ENCODE measurements around the gene GSTT2. TPM values are rescaled to one million over a fixed set of nuclear protein-coding genes. Genes with fewer than 3 reads are reported as not detected.

Gene GSTT2
- total RNA-seq, 1 donor from 2014 or later = not detected

GRCh38 chr22:24006207-24006913, 26.4 kb downstream of the GSTT2 start:
- Mint-ChIP-seq H3K4me1 (ENCODE audit: low read depth) (peaks cover 4% of the 10 kb centered on the region), H3K9me3 (no peaks in the 10 kb centered on the region), H3K4me3 (ENCODE audit: low read depth) (no peak overlapping the region), H3K27ac (no peak overlapping the region), H3K36me3 (ENCODE audit: low read depth) (no peaks in the 10 kb centered on the region), H3K27me3 (ENCODE audit: low read depth) (peaks cover 2% of the 10 kb centered on the region)
- DNase-seq (ENCODE audit: low spot score) = no peak
- intact Hi-C loops (cut with micrococcal nuclease) = no loop called here

GRCh38 chr22:24006914-24007214, 26.9 kb downstream of the GSTT2 start:
- Mint-ChIP-seq H3K27me3 (ENCODE audit: low read depth) (peaks cover 2% of the 10 kb centered on the region), H3K27ac (no peak overlapping the region), H3K4me1 (ENCODE audit: low read depth) (peaks cover 4% of the 10 kb centered on the region), H3K9me3 (no peaks in the 10 kb centered on the region), H3K4me3 (ENCODE audit: low read depth) (no peak overlapping the region), H3K36me3 (ENCODE audit: low read depth) (no peaks in the 10 kb centered on the region)
- DNase-seq (ENCODE audit: low spot score) = no peak
- intact Hi-C loops (cut with micrococcal nuclease) = no loop called here

- intact Hi-C loops (cut with micrococcal nuclease) = no loop called here
- no peak for DNase-seq (ENCODE audit: low spot score)
- peaks cover 7% of the 10 kb centered on the region for H3K4me1 Mint-ChIP-seq (ENCODE audit: low read depth)
- no peaks in the 10 kb centered on the region for H3K36me3 Mint-ChIP-seq (ENCODE audit: low read depth)
- H3K9me3 Mint-ChIP-seq = no peaks in the 10 kb centered on the region
- H3K27me3 Mint-ChIP-seq (ENCODE audit: low read depth) = no peaks in the 10 kb centered on the region
- no peak overlapping the region for H3K4me3 Mint-ChIP-seq (ENCODE audit: low read depth)
- no peak overlapping the region for H3K27ac Mint-ChIP-seq
Measured at GRCh38 chr22:24007253-24008021, 27.5 kb downstream of the GSTT2 start.

- intact Hi-C loops (cut with micrococcal nuclease) = no loop called here
- H3K4me1 Mint-ChIP-seq (ENCODE audit: low read depth) = peaks cover 7% of the 10 kb centered on the region
- H3K27me3 Mint-ChIP-seq (ENCODE audit: low read depth) = no peaks in the 10 kb centered on the region
- no peak for DNase-seq (ENCODE audit: low spot score)
- no peak overlapping the region for H3K4me3 Mint-ChIP-seq (ENCODE audit: low read depth)
- H3K36me3 Mint-ChIP-seq (ENCODE audit: low read depth) = no peaks in the 10 kb centered on the region
- H3K27ac Mint-ChIP-seq = no peak overlapping the region
- H3K9me3 Mint-ChIP-seq = no peaks in the 10 kb centered on the region
Measured at GRCh38 chr22:24008022-24008283, 28.0 kb downstream of the GSTT2 start.

- H3K9me3 Mint-ChIP-seq = no peaks in the 10 kb centered on the region
- no peak for DNase-seq (ENCODE audit: low spot score)
- peaks cover 10% of the 10 kb centered on the region for H3K4me1 Mint-ChIP-seq (ENCODE audit: low read depth)
- H3K4me3 Mint-ChIP-seq (ENCODE audit: low read depth) = no peak overlapping the region
- H3K27ac Mint-ChIP-seq = no peak overlapping the region
- H3K27me3 Mint-ChIP-seq (ENCODE audit: low read depth) = no peaks in the 10 kb centered on the region
- peaks cover 3% of the 10 kb centered on the region for H3K36me3 Mint-ChIP-seq (ENCODE audit: low read depth)
- intact Hi-C loops (cut with micrococcal nuclease) = no loop called here
Measured at GRCh38 chr22:24008381-24009226, 28.7 kb downstream of the GSTT2 start.

GRCh38 chr22:24009227-24010017, 29.5 kb downstream of the GSTT2 start:
- intact Hi-C loops (cut with micrococcal nuclease) = loop anchor here (10.0 kb wide), 1 partner anchor 145 kb away; no protein-coding TSS in a partner anchor
- Mint-ChIP-seq H3K27ac (peak overlapping the region; percentile 5), H3K4me1 (ENCODE audit: low read depth) (peaks cover 14% of the 10 kb centered on the region), H3K27me3 (ENCODE audit: low read depth) (no peaks in the 10 kb centered on the region), H3K9me3 (no peaks in the 10 kb centered on the region), H3K4me3 (ENCODE audit: low read depth) (peak overlapping the region; percentile 20), H3K36me3 (ENCODE audit: low read depth) (peaks cover 8% of the 10 kb centered on the region)
- DNase-seq (ENCODE audit: low spot score) = no peak

GRCh38 chr22:24010018-24010391, 30.1 kb downstream of the GSTT2 start:
- intact Hi-C loops (cut with micrococcal nuclease) = loop anchor here (10.0 kb wide), 1 partner anchor 145 kb away; no protein-coding TSS in a partner anchor
- Mint-ChIP-seq H3K27ac (peak overlapping the region; percentile 26), H3K36me3 (ENCODE audit: low read depth) (peaks cover 11% of the 10 kb centered on the region), H3K4me3 (ENCODE audit: low read depth) (peak overlapping the region; percentile 44), H3K27me3 (ENCODE audit: low read depth) (no peaks in the 10 kb centered on the region), H3K9me3 (no peaks in the 10 kb centered on the region), H3K4me1 (ENCODE audit: low read depth) (peaks cover 17% of the 10 kb centered on the region)
- DNase-seq (ENCODE audit: low spot score) = no peak

GRCh38 chr22:24011735-24012068, 31.8 kb downstream of the GSTT2 start:
- DNase-seq (ENCODE audit: low spot score) = no peak
- intact Hi-C loops (cut with micrococcal nuclease) = loop anchor here (10.0 kb wide), 1 partner anchor 143 kb away; no protein-coding TSS in a partner anchor
- H3K9me3 Mint-ChIP-seq = no peaks in the 10 kb centered on the region
- peak overlapping the region; percentile 95 for H3K27ac Mint-ChIP-seq
- peak overlapping the region; percentile 96 for H3K4me3 Mint-ChIP-seq (ENCODE audit: low read depth)
- peaks cover 17% of the 10 kb centered on the region for H3K4me1 Mint-ChIP-seq (ENCODE audit: low read depth)
- peaks cover 20% of the 10 kb centered on the region for H3K36me3 Mint-ChIP-seq (ENCODE audit: low read depth)
- no peaks in the 10 kb centered on the region for H3K27me3 Mint-ChIP-seq (ENCODE audit: low read depth)

- DNase-seq (ENCODE audit: low spot score) = no peak
- H3K4me3 Mint-ChIP-seq (ENCODE audit: low read depth) = no peak overlapping the region
- peaks cover 37% of the 10 kb centered on the region for H3K36me3 Mint-ChIP-seq (ENCODE audit: low read depth)
- no peak overlapping the region for H3K27ac Mint-ChIP-seq
- H3K4me1 Mint-ChIP-seq (ENCODE audit: low read depth) = peaks cover 22% of the 10 kb centered on the region
- no peaks in the 10 kb centered on the region for H3K9me3 Mint-ChIP-seq
- intact Hi-C loops (cut with micrococcal nuclease) = loop anchor here (10.0 kb wide), 1 partner anchor 139 kb away; no protein-coding TSS in a partner anchor
- no peaks in the 10 kb centered on the region for H3K27me3 Mint-ChIP-seq (ENCODE audit: low read depth)
Measured at GRCh38 chr22:24016156-24016555, 36.2 kb downstream of the GSTT2 start.

GRCh38 chr22:24021304-24021703, 41.4 kb downstream of the GSTT2 start:
- intact Hi-C loops (cut with micrococcal nuclease) = no loop called here
- Mint-ChIP-seq H3K9me3 (peaks cover 15% of the 10 kb centered on the region), H3K36me3 (ENCODE audit: low read depth) (peaks cover 66% of the 10 kb centered on the region)

GRCh38 chr22:24023204-24023789, 43.4 kb downstream of the GSTT2 start:
- intact Hi-C loops (cut with micrococcal nuclease) = no loop called here

More at GRCh38 chr22:24021304-24021703, 41.4 kb downstream of the GSTT2 start:
- Mint-ChIP-seq H3K4me3 (ENCODE audit: low read depth) (no peak overlapping the region), H3K4me1 (ENCODE audit: low read depth) (peaks cover 23% of the 10 kb centered on the region), H3K27ac (no peak overlapping the region), H3K27me3 (ENCODE audit: low read depth) (no peaks in the 10 kb centered on the region)
- DNase-seq (ENCODE audit: low spot score) = no peak

GRCh38 chr22:24024354-24024753, 44.4 kb downstream of the GSTT2 start:
- DNase-seq (ENCODE audit: low spot score) = no peak
- Mint-ChIP-seq H3K4me1 (ENCODE audit: low read depth) (peaks cover 31% of the 10 kb centered on the region), H3K9me3 (peaks cover 15% of the 10 kb centered on the region), H3K27me3 (ENCODE audit: low read depth) (no peaks in the 10 kb centered on the region), H3K4me3 (ENCODE audit: low read depth) (no peak overlapping the region), H3K36me3 (ENCODE audit: low read depth) (peaks cover 61% of the 10 kb centered on the region), H3K27ac (no peak overlapping the region)
- intact Hi-C loops (cut with micrococcal nuclease) = no loop called here

More at GRCh38 chr22:24023204-24023789, 43.4 kb downstream of the GSTT2 start:
- Mint-ChIP-seq H3K36me3 (ENCODE audit: low read depth) (peaks cover 65% of the 10 kb centered on the region), H3K27me3 (ENCODE audit: low read depth) (no peaks in the 10 kb centered on the region), H3K27ac (peak overlapping the region; percentile 65), H3K9me3 (peaks cover 15% of the 10 kb centered on the region), H3K4me3 (ENCODE audit: low read depth) (no peak overlapping the region), H3K4me1 (ENCODE audit: low read depth) (peaks cover 31% of the 10 kb centered on the region)
- no peak for DNase-seq (ENCODE audit: low spot score)
